Right hindlimb (tissue), 1 donor: ENCODE measurements around the gene LHPP.
A peak's percentile ranks its signal among the peaks of the same experiment; 100 is the strongest.

Experiments used
- DNase-seq: peaks from one replicate; pipeline ENCODE4 v3.0.0-alpha.2; 2018

The LHPP gene

GRCh38 chr10:124630551-124630950 is 168.9 kb downstream of the LHPP start:
- DNase-seq = no peak

DNA sequence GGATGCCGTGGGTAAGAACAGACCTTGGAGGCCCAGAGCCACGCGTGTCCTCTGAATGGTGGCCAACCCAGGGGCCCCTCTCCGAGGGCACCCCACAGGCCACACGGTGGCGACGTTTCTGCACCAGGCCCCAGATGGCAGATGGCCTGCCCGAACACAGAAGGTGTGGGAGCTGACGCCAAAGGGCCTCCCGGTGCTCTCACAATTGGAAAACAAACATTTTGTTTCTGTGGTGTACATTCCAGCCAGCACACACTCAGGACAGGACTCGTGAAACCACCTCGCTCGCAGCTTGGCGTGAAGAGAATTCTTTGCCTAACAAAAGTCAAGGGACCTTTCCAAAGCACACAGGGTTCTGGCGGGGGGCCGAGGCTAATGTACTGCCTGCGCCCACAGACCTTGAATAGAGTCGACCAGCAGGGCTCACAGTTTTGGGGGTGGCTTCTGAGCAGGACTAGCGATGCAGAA is 170.5 kb downstream of the LHPP start:
- no peak for DNase-seq

DNA sequence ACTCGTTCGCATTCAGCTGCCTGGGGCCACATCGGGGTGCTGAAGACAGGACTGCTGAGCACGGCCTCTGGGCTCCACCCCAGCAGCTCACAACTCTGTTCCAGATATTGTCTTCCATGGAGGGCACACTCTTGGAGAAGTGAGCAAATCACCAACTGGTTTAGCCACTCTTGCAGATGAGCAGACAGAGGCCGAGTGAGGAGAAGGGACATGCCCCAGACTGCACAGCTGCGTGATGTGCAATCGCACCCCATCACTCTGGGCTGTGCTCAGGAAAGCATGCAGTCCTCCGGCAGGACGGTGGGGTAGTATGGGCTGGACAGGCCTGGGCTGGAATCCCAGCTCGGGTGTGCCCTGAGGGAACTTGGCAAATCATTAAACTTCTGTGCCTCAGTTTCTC is 170.9 kb downstream of the LHPP start:
- DNase-seq = no peak

GRCh38 chr10:124636271-124636995 is 174.8 kb downstream of the LHPP start:
- DNase-seq = no peak

DNA sequence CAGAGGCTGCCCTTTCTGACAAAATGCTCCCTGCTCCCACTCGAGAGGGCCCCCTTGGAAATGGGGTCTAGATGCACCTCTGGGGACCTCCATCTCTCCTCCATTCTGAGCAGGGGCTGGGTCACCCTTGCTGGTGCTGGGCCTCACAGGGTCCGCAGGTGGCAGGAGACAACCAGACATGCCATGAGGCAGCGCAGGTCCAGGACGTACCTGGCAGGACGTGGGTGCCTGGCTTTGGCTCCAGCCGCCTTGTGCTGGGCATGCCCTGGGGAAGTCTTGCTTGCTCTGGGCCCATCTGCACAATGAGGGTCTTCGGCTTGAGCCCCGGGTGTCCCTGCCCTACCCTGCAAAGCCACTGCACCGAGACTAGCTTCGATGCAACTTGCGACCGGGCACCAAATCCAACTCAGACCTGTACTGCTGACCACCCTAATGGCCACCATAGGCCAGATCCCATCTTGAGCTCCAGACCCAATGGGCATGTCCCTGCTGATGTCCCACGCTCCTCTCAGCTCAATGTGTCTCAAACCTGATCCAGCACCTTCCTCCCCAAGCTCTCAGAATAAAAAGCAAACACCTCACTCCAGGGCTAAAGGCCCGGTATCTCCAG is 175.6 kb downstream of the LHPP start:
- DNase-seq = no peak

- DNase-seq = no peak
These were observed 176.1 kb downstream of the LHPP start for GRCh38 chr10:124637746-124638145.

GRCh38 chr10:124639206-124639605 is 177.6 kb downstream of the LHPP start:
- no peak for DNase-seq

- DNase-seq = no peak
These were observed 178.0 kb downstream of the LHPP start for GRCh38 chr10:124639646-124640045.

GRCh38 chr10:124640056-124640455 is 178.4 kb downstream of the LHPP start:
- DNase-seq = no peak

DNA sequence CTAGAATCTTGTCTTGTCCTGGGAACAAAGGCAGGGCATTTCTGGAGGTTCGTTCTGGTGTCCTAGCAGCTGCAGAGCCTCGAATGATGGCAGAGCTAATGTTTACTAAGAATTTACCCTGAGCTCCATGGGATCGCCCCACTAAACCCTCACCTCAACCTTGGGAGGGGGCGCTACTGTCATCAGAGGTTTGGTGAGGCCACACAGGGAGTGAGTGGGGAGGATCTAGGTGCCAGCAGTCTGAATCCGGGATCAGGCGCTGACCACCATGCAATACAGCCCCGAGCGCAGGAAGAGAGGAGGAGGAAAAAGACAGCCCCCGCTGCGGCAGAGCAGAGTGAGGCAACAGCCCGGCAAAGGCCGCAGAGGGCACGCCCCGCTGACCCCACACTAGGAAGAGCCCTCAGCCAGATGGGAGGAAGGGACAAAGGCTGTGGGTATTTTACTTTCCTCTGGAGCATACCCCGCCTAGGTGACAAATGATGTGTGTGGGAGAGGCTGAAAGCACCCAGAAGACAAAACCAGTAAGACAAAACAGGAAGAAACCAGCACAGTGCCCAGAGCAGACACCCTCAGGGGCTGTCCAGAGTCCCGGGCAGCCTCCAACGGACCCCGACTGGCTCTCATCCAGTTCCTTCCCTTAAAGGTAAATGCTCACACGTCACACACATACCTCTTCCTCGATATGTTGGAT is 179.1 kb downstream of the LHPP start:
- no peak for DNase-seq

DNA sequence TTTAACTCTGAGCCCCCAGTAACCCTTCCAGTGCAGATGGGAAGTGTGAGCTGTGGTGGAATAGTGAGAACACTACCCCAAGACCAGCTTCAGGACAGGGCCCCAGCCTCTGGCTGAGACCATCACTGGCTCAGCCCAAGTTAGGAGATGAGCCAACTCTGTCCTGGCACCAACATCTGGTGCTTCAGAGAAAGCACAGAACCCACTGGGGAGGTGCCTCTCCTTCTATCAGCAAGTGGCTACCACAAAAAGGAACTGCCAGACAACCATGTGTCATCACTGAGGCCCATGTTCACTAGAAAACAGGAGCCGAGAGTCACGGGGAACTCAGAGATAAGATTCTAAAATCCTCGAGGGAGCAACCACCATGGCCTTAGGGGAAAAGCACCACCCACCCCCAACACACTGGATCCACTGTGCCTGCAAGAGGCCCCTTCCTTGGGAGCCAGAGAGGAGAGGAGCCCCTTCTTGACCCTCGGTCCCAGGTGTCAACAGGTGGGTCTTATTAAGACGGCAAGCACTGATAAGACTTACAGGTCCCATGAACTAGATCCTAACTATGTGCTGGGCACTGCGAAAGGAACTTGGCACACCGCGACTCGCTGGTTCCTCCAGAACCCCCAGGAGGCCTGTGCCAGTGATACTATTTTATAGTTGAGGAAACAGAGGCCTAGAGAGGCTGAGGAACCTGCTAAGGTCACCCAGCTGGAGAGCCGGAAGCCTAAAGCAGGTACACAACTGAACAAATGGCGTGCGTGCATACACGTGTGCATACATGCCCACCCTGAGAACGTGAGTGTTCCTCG is 179.9 kb downstream of the LHPP start:
- DNase-seq = peak; percentile 62

- no peak for DNase-seq
These were observed 180.6 kb downstream of the LHPP start for GRCh38 chr10:124642088-124642710.

DNA sequence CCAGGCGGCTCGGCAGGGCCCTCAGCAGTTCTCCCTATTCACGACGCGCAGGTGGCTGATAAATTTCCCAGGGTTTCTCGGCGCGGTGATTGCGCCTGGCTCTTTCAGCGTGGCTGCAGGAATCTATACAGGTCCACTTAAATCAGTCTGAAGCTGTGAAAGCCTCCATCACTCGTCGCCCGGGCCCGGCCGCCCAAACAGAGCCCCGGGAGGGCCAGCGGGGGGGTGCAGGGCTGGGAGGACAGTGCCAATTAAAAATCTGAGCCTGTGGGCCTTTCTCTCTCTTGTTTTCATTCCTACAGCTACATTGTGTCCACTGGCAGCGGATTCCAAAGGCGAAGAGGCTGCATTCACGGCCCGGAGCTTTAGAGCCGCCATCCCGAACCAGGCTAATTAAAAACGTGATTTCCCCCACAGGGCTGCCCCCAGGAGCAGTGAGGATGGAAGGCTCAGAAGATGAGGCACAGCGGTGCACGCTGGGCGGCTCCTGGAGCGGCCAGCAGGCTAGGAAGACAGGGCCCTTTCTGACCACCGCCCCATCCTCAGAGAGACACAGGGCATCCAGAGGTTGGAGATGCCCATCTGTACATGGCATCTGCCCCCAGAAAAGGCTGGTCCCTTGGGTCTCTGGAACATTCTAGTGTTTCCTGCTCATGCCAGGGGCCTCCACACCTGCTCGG is 181.8 kb downstream of the LHPP start:
- no peak for DNase-seq

GRCh38 chr10:124644236-124644635 is 182.6 kb downstream of the LHPP start:
- no peak for DNase-seq

- DNase-seq = no peak
These were observed 183.3 kb downstream of the LHPP start for GRCh38 chr10:124644771-124645415.

DNA sequence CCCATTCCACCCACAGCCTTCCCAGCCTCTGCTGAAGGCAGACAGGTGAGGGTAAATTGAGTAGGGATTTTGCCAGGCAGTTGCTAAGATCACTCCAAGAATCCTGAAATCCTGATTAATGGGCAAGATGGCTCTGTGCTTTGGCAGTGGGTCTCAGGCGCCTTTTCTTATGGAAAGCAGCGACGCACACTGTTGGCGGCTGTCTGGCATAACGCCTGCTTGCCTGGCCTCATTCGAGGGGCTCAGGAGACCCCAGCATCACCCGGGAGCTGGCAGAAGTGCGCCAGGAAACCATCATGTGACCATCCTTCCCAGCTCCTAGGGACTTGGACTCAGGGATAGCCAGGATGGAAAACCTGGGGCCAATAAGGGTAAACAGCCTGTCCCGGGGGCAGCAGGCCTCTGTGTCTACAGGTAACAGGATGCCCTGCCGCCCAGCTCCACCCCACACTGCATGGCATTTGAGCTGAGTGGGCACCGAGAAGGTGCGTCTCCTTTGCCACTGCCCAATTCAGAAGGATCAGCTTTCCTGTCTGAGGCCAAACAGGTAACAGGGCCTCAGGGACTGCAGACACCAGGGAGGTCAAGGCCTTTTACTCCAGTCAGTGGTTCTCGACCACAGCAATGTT is 184.0 kb downstream of the LHPP start:
- no peak for DNase-seq

GRCh38 chr10:124646483-124647352 is 185.1 kb downstream of the LHPP start:
- DNase-seq = no peak

DNA sequence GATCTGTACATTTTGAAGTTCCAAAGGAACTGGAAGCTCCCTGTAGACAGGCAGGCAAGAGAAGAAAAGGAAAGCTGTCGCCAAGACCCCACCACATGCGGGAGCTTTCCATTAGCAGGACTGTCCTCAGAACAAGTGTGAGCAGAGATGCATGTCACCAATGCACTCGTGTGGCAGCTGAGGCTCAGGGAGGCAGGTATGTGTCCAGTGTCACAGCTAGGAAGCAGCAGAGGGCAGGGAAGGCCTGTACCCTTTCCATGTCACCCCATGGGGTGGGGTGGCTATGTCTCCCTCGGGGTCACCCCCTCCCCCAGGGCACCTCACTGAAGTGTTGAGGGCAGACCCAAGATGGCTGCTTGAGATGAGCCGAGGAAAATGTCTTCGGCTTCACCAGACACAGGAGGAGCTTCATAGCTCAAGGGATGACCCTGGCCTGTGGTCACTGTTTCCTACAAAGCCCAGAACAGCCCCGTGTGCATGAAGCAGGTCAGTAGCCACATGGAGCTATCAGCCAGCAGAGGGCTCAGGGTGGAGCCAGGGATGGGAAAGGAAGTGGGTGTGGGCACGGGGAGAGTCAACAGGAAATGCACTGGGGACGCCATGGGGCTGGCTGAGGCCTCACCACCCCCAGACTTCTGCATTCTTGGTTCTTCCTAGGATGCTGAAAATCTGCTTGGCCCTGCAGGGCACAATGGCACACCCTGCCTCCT is 186.0 kb downstream of the LHPP start:
- no peak for DNase-seq

GRCh38 chr10:124648131-124648475 is 186.5 kb downstream of the LHPP start:
- no peak for DNase-seq
